Esophagus squamous epithelium (tissue), 4 donors: ENCODE data around the gene PIK3C2B.

ENCODE experiments used
- POLR2A ChIP-seq, 4 donors: fragments of 450-650 bp; IDR thresholded peaks; one replicate each; pipeline ENCODE4 v1.6.1; 2017; ENCODE audit warnings: antibody characterized with exemption in 4 of 4, mild to moderate bottlenecking in 4 of 4, moderate library complexity in 3 of 4
- TF ChIP-seq, protein P1 (sequence below), 6 experiments: fragments of 450-650 bp in 4 of 6; fragments of 200-600 bp in 2 of 6; sonication (generic) in 2 of 6; IDR thresholded peaks; one replicate each; pipeline ENCODE4 v1.5.1; 2016 to 2019; ENCODE audit warnings: antibody characterized with exemption in 6 of 6, mild to moderate bottlenecking in 4 of 6, moderate library complexity in 4 of 6

DNA sequence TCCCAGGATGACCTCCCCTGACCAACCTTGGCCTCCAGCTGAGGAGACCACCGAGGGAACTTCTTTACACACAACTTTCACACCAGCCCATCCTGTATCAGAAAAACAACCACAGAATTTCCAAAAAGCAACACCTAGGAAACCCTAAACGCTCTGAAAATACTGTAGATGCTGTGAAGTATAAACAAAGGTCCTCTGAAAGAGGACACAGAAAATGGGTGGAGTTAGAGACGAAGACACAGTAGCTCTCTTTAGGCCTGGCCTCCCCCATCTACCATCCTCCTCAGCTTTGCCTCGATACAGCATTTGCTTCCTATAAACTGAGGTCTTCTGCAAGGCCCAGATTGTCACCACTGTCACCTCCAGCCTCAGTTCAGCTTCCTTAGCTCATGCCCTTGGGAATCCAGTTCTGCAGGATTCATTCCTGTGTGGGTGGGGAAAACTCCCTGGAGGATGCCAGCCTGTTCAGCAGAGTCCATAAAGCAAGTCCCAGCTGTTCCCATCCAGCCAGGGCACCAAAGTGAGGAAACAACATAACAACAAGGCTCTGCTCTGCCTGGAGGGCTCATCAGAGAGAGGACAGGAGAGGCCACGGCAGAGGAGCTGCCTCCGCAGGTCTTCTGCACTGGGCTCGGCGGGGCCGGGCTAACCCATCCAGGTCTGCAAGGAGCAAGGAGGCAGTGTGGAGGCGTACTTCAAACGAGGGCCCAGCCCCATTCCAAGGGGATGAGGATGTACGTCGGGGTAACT is 15.0 kb downstream of the PIK3C2B start:
- no peak for TF ChIP-seq POLR2A (IDR thresholded peaks at IDR 0.05)
- TF ChIP-seq, protein P1, sequence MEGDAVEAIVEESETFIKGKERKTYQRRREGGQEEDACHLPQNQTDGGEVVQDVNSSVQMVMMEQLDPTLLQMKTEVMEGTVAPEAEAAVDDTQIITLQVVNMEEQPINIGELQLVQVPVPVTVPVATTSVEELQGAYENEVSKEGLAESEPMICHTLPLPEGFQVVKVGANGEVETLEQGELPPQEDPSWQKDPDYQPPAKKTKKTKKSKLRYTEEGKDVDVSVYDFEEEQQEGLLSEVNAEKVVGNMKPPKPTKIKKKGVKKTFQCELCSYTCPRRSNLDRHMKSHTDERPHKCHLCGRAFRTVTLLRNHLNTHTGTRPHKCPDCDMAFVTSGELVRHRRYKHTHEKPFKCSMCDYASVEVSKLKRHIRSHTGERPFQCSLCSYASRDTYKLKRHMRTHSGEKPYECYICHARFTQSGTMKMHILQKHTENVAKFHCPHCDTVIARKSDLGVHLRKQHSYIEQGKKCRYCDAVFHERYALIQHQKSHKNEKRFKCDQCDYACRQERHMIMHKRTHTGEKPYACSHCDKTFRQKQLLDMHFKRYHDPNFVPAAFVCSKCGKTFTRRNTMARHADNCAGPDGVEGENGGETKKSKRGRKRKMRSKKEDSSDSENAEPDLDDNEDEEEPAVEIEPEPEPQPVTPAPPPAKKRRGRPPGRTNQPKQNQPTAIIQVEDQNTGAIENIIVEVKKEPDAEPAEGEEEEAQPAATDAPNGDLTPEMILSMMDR (IDR thresholded peaks at IDR 0.05) = no peak
